SK-N-SH treated with all-trans-retinoic acid at 6 μM for 48 hours (cell line): Measurements from ENCODE around the gene SMYD3.

Source experiments
- ATAC-seq: fragments of 200-7000 bp; cut with Tn5 transposase; 3 replicates; pipeline ENCODE4 v1.9.1; 2020; ENCODE audit warnings: mild to moderate bottlenecking, moderate library complexity
- ARNTL ChIP-seq: fragments of 450-650 bp; formaldehyde crosslinking; IDR thresholded peaks from 2 replicates; pipeline ENCODE4 v1.5.0; 2020; ENCODE audit warnings: low read depth, mild to moderate bottlenecking, moderate library complexity, borderline replicate concordance
- BACH2 ChIP-seq: fragments of 250-450 bp; sonication (Bioruptor Pico); IDR thresholded peaks from 2 replicates; pipeline ENCODE4 v1.9.0; 2021; ENCODE audit warnings: mild to moderate bottlenecking, borderline replicate concordance
- CREB5 ChIP-seq: fragments of 250-450 bp; sonication (Bioruptor Pico); IDR thresholded peaks from 2 replicates; pipeline ENCODE4 v1.5.1; 2020; ENCODE audit warnings: low read depth, mild to moderate bottlenecking, moderate library complexity
- CSDC2 ChIP-seq: fragments of 250-450 bp; sonication (Bioruptor Pico); IDR thresholded peaks from 2 replicates; pipeline ENCODE4 v1.5.0; 2020; ENCODE audit warnings: mild to moderate bottlenecking, moderate library complexity
- CSRNP3 ChIP-seq: fragments of 250-450 bp; sonication (Bioruptor Pico); IDR thresholded peaks from 2 replicates; pipeline ENCODE4 v1.5.1; 2021; ENCODE audit warnings: mild to moderate bottlenecking, moderate library complexity
- GLIS3 ChIP-seq: fragments of 250-450 bp; sonication (Bioruptor Pico); IDR thresholded peaks from 2 replicates; pipeline ENCODE4 v1.5.0; 2020; ENCODE audit warnings: mild to moderate bottlenecking, moderate library complexity
- ISL1 ChIP-seq: fragments of 250-450 bp; sonication (Bioruptor Pico); IDR thresholded peaks from 2 replicates; pipeline ENCODE4 v2.1.2; 2022; ENCODE audit warnings: mild to moderate bottlenecking, moderate library complexity
- OSR1 ChIP-seq: fragments of 250-450 bp; sonication (Bioruptor Pico); IDR thresholded peaks from 2 replicates; pipeline ENCODE4 v1.8.0; 2022; ENCODE audit warnings: moderate library complexity, mild to moderate bottlenecking, inconsistent platforms
- PATZ1 ChIP-seq: fragments of 250-450 bp; sonication (Bioruptor Pico); IDR thresholded peaks from 2 replicates; pipeline ENCODE4 v1.8.0; 2020; ENCODE audit warnings: mild to moderate bottlenecking, moderate library complexity, borderline replicate concordance
- PPARA ChIP-seq: fragments of 250-450 bp; sonication (Bioruptor Pico); IDR thresholded peaks from 2 replicates; pipeline ENCODE4 v1.5.0; 2020; ENCODE audit warnings: mild to moderate bottlenecking, borderline replicate concordance
- RARB ChIP-seq: fragments of 250-450 bp; sonication (Bioruptor Pico); IDR thresholded peaks from 2 replicates; pipeline ENCODE4 v1.8.0; 2021; ENCODE audit warnings: mild to moderate bottlenecking, moderate library complexity
- SNAI2 ChIP-seq: fragments of 250-450 bp; sonication (Bioruptor Pico); IDR thresholded peaks from 2 replicates; pipeline ENCODE4 v1.5.0; 2020; ENCODE audit warnings: mild to moderate bottlenecking, moderate library complexity
- TCF4 ChIP-seq: fragments of 250-450 bp; sonication (Bioruptor Pico); IDR thresholded peaks from 2 replicates; pipeline ENCODE4 v1.8.0; 2021; ENCODE audit warnings: mild to moderate bottlenecking, moderate library complexity, borderline replicate concordance
- TOX ChIP-seq: fragments of 250-450 bp; sonication (Bioruptor Pico); IDR thresholded peaks from 2 replicates; pipeline ENCODE4 v1.8.0; 2021; ENCODE audit warnings: mild to moderate bottlenecking, moderate library complexity, borderline replicate concordance
- TSHZ2 ChIP-seq: fragments of 250-450 bp; sonication (Bioruptor Pico); IDR thresholded peaks from 2 replicates; pipeline ENCODE4 v1.5.0; 2020; ENCODE audit warnings: mild to moderate bottlenecking, moderate library complexity
- ZC3H10 ChIP-seq: fragments of 250-450 bp; sonication (Bioruptor Pico); IDR thresholded peaks from 2 replicates; pipeline ENCODE4 v1.5.1; 2021; ENCODE audit warnings: mild to moderate bottlenecking, moderate library complexity
- ZFP3 ChIP-seq: fragments of 250-450 bp; sonication (Bioruptor Pico); IDR thresholded peaks from 2 replicates; pipeline ENCODE4 v1.5.0; 2020; ENCODE audit warnings: mild to moderate bottlenecking, moderate library complexity
- ZFP30 ChIP-seq: fragments of 450-650 bp; formaldehyde crosslinking; IDR thresholded peaks from 2 replicates; pipeline ENCODE4 v1.5.0; 2022; ENCODE audit warnings: mild to moderate bottlenecking, moderate library complexity
- ZNF565 ChIP-seq: fragments of 450-650 bp; formaldehyde crosslinking; conservative IDR thresholded peaks from 2 replicates; pipeline ENCODE4 v1.5.0; 2020; ENCODE audit warnings: low read depth, mild to moderate bottlenecking, moderate library complexity
- ZNF70 ChIP-seq: fragments of 450-650 bp; formaldehyde crosslinking; IDR thresholded peaks from 2 replicates; pipeline ENCODE4 v1.5.0; 2020; ENCODE audit warnings: mild to moderate bottlenecking, moderate library complexity
- ZNF8 ChIP-seq: fragments of 450-650 bp; formaldehyde crosslinking; IDR thresholded peaks from 2 replicates; pipeline ENCODE4 v1.5.0; 2020; ENCODE audit warnings: mild to moderate bottlenecking, moderate library complexity

Gene SMYD3

GRCh38 chr1:245901037-245901436 is 606.0 kb downstream of the SMYD3 start:
- no peak for ATAC-seq
- no peak for TF ChIP-seq TOX (CRISPR knock-in tag)
- no peak for TF ChIP-seq ZNF70 (CRISPR knock-in tag)
- TF ChIP-seq CREB5 (CRISPR knock-in tag): no peak
- TF ChIP-seq ZFP30 (CRISPR knock-in tag): no peak
- no peak for TF ChIP-seq TSHZ2 (CRISPR knock-in tag)
- TF ChIP-seq ZNF565 (CRISPR knock-in tag): no peak

GRCh38 chr1:245898581-245898980 is 608.5 kb downstream of the SMYD3 start:
- no peak for ATAC-seq
- no peak for TF ChIP-seq GLIS3 (CRISPR knock-in tag)
- TF ChIP-seq ZC3H10 (CRISPR knock-in tag): no peak
- TF ChIP-seq ZFP3 (CRISPR knock-in tag): no peak
- no peak for TF ChIP-seq TSHZ2 (CRISPR knock-in tag)
- TF ChIP-seq, all 23 proteins: peak for 0

- peak; percentile 51 for ATAC-seq
- no peak for TF ChIP-seq TCF4 (CRISPR knock-in tag)
- TF ChIP-seq CREB5 (CRISPR knock-in tag): no peak
- TF ChIP-seq ZNF70 (CRISPR knock-in tag): no peak
- TF ChIP-seq BACH2 (CRISPR knock-in tag): no peak
- TF ChIP-seq ZFP3 (CRISPR knock-in tag): no peak
Measured at GRCh38 chr1:245896258-245896657, 610.8 kb downstream of the SMYD3 start.

GRCh38 chr1:245895455-245895959 is 611.6 kb downstream of the SMYD3 start:
- no peak for ATAC-seq
- TF ChIP-seq ZNF70 (CRISPR knock-in tag) (no peak), ZNF8 (no peak), ARNTL (CRISPR knock-in tag) (no peak), CSRNP3 (CRISPR knock-in tag) (no peak), ISL1 (CRISPR knock-in tag) (no peak), OSR1 (CRISPR knock-in tag) (no peak), ZFP30 (CRISPR knock-in tag) (no peak), TSHZ2 (CRISPR knock-in tag) (no peak), SNAI2 (CRISPR knock-in tag) (no peak), TCF4 (CRISPR knock-in tag) (no peak), PATZ1 (CRISPR knock-in tag) (no peak), RARB (CRISPR knock-in tag) (no peak), PPARA (no peak), CSDC2 (CRISPR knock-in tag) (no peak)
